Liver (tissue), 9 donors: ENCODE measurements around the gene GALNT10. TPM values are rescaled to one million over a fixed set of nuclear protein-coding genes. Genes with fewer than 3 reads are reported as not detected.

Source experiments
- DNase-seq: peaks from one replicate; pipeline ENCODE4 v3.0.0-alpha.2; 2017; ENCODE audit warnings: low spot score
- H3K27ac ChIP-seq, 2 donors: one replicate each; pipeline ENCODE4 v1.7.0; 2013; ENCODE audit warnings: inconsistent platforms in 2 of 2, low read length in 2 of 2, control low read depth in 1 of 2, low read depth in 1 of 2, mild to moderate bottlenecking in 1 of 2
- H3K27me3 ChIP-seq, 4 donors: one replicate each; pipeline versions ENCODE4 v1.6.1 to v1.7.0; 2013; ENCODE audit warnings: low read length in 3 of 4, inconsistent platforms in 1 of 4, mild to moderate bottlenecking in 1 of 4, moderate library complexity in 1 of 4; ENCODE audit not compliant: control insufficient read depth in 4 of 4, insufficient read depth in 4 of 4
- H3K36me3 ChIP-seq, 4 donors: one replicate each; pipeline versions ENCODE4 v1.6.1 to v1.7.0; 2013; ENCODE audit warnings: low read length in 3 of 4, mild to moderate bottlenecking in 3 of 4, low read depth in 1 of 4, moderate library complexity in 1 of 4; ENCODE audit not compliant: control insufficient read depth in 4 of 4, insufficient read depth in 3 of 4
- H3K4me1 ChIP-seq, 4 donors: one replicate each; pipeline versions ENCODE4 v1.6.1 to v1.7.0; 2013; ENCODE audit warnings: low read length in 3 of 4, mild to moderate bottlenecking in 3 of 4, moderate library complexity in 1 of 4; ENCODE audit not compliant: control insufficient read depth in 4 of 4, insufficient read depth in 4 of 4
- H3K4me3 ChIP-seq, 3 donors: one replicate each; pipeline versions ENCODE4 v1.6.1 to v1.7.0; 2013; ENCODE audit warnings: low read length in 3 of 3, control low read depth in 1 of 3, low read depth in 1 of 3, mild to moderate bottlenecking in 1 of 3
- H3K9ac ChIP-seq, 2 donors: one replicate each; pipeline ENCODE4 v1.7.0; 2013; ENCODE audit warnings: low read length in 2 of 2, mild to moderate bottlenecking in 2 of 2, moderate library complexity in 2 of 2, control low read depth in 1 of 2, low read depth in 1 of 2
- H3K9me3 ChIP-seq, 4 donors: one replicate each; pipeline versions ENCODE4 v1.6.1 to v1.7.0; 2013; ENCODE audit warnings: low read length in 3 of 4; ENCODE audit not compliant: control insufficient read depth in 4 of 4
- CTCF ChIP-seq: fragments of 150-350 bp; IDR thresholded peaks from 2 replicates; pipeline ENCODE4 v1.5.1; 2017; ENCODE audit warnings: improper control_type of control experiment, low read depth, low read length; ENCODE audit not compliant: missing input control
- FOXA1 ChIP-seq: IDR thresholded peaks from 2 replicates; pipeline ENCODE4 v1.6.1; 2016; ENCODE audit warnings: antibody characterized with exemption
- HNF4G ChIP-seq: IDR thresholded peaks from 2 replicates; pipeline ENCODE4 v1.6.1; 2016; ENCODE audit warnings: antibody characterized with exemption
- MAX ChIP-seq: IDR thresholded peaks from 2 replicates; pipeline ENCODE4 v1.6.1; 2016; ENCODE audit warnings: antibody characterized with exemption
- NR2F2 ChIP-seq: IDR thresholded peaks from 2 replicates; pipeline ENCODE4 v1.6.1; 2016; ENCODE audit warnings: antibody characterized with exemption
- RAD21 ChIP-seq, 2 donors: IDR thresholded peaks; 2 replicates each; pipeline ENCODE4 v1.6.1; 2016; ENCODE audit warnings: antibody characterized with exemption in 2 of 2, mild to moderate bottlenecking in 2 of 2
- REST ChIP-seq: IDR thresholded peaks from 2 replicates; pipeline ENCODE4 v1.6.1; 2016; ENCODE audit warnings: antibody characterized with exemption, mild to moderate bottlenecking
- RXRA ChIP-seq, 2 donors: IDR thresholded peaks; 2 replicates each; pipeline ENCODE4 v1.6.1; 2017 to 2018; ENCODE audit warnings: antibody characterized with exemption in 2 of 2, mild to moderate bottlenecking in 1 of 2
- TAF1 ChIP-seq: conservative IDR thresholded peaks from 2 replicates; pipeline ENCODE4 v1.6.1; 2016; ENCODE audit warnings: antibody characterized with exemption, mild to moderate bottlenecking
- WGBS: extraction: QIAGEN DNeasy Blood & Tissue Kit; methylation state at CpG from one replicate; pipeline ENCODE4 v1.1.7; 2013; 5-methylcytosine and 5-hydroxymethylcytosine counted together
- polyA plus RNA-seq, 2 donors: library from polyadenylated mRNA; stranded (reverse) in 1 of 2; unstranded in 1 of 2; fragments of 200-250 nt in 1 of 2; fragments of >200 nt in 1 of 2; fragmentation: Nextera tagmentation in 1 of 2; extraction: Ambion mirVana in 1 of 2; gene quantifications; one replicate each; pipeline versions ENCODE4 v1.2.1 to v1.2.3, GENCODE V29; 2013 to 2015
- total RNA-seq, 2 donors: library from RNA; depleted of rRNA; stranded (reverse); fragments of >200 nt; gene quantifications; one replicate each; pipeline ENCODE4 v1.2.3, GENCODE V29; 2014
- donor health status: healthy.
- donor health status: healthy.
- donor health status: healthy.
- donor health status: healthy.
- donor health status: healthy.

Gene GALNT10
- total and polyA plus RNA-seq, 4 donors = 1.1 to 17.8 (median 5.3) TPM

- no peaks in the 10 kb centered on the region for H3K9me3 ChIP-seq
- WGBS = 97% methylated on average over 2 of the region's 2 CpGs
- no peaks in the 10 kb centered on the region for H3K27me3 ChIP-seq
- no peak overlapping the region for H3K27ac ChIP-seq
- H3K9ac ChIP-seq = no peak overlapping the region
- no peaks in the 10 kb centered on the region for H3K4me1 ChIP-seq
- DNase-seq = no peak
- H3K36me3 ChIP-seq = no peaks in the 10 kb centered on the region
- no peak overlapping the region for H3K4me3 ChIP-seq
- TF ChIP-seq CTCF = no peak
Measured at GRCh38 chr5:154248691-154249090, 58.2 kb downstream of the GALNT10 start.

- Histone ChIP-seq H3K4me3 (no peak overlapping the region), H3K9ac (no peak overlapping the region), H3K36me3 (no peaks in the 10 kb centered on the region), H3K27me3 (no peaks in the 10 kb centered on the region), H3K9me3 (no peaks in the 10 kb centered on the region), H3K27ac (no peak overlapping the region), H3K4me1 (no peaks in the 10 kb centered on the region)
- WGBS = 65% methylated on average over 3 of the region's 3 CpGs
- TF ChIP-seq CTCF (no peak), RAD21 (IDR thresholded peaks at IDR 0.05) (no peak), HNF4G (no peak), RXRA (IDR thresholded peaks at IDR 0.05) (no peak), MAX (no peak), TAF1 (no peak)
- no peak for DNase-seq
Measured at GRCh38 chr5:154249826-154250225, 59.3 kb downstream of the GALNT10 start.

GRCh38 chr5:154251529-154251928 is 61.0 kb downstream of the GALNT10 start:
- H3K9me3 ChIP-seq = no peaks in the 10 kb centered on the region
- no peak overlapping the region for H3K9ac ChIP-seq
- H3K36me3 ChIP-seq = no peaks in the 10 kb centered on the region
- no peak overlapping the region for H3K27ac ChIP-seq
- no peak for DNase-seq
- no peaks in the 10 kb centered on the region for H3K27me3 ChIP-seq
- TF ChIP-seq REST (no peak), NR2F2 (peak; percentile 64), FOXA1 (no peak), RXRA (IDR thresholded peaks at IDR 0.05) (no peak)
- no peaks in the 10 kb centered on the region for H3K4me1 ChIP-seq
- no peak overlapping the region for H3K4me3 ChIP-seq
